ENCODE data around the gene B4GALT6. TPM values are rescaled to one million over a fixed set of nuclear protein-coding genes. Genes with fewer than 3 reads are reported as not detected.

The B4GALT6 gene
- total and polyA plus RNA-seq, 9 of the 15 experiments (the other 6 are each of a cell fraction or from before 2014, with no cell fraction given): 0.03 to 0.27 (median 0.08) TPM

GRCh38 chr18:31645411-31645810, 39.0 kb downstream of the B4GALT6 start:
- H3K79me2 ChIP-seq (ENCODE audit: control insufficient read depth, insufficient read depth, low read length): no peaks in the 10 kb centered on the region
- TF ChIP-seq GATAD2A (IDR thresholded peaks at IDR 0.05): no peak
- TF ChIP-seq ZFP36 (IDR thresholded peaks at IDR 0.05; ENCODE audit: low read depth, low read length, partially characterized antibody): no peak
- no peak for TF ChIP-seq MAFK (IDR thresholded peaks at IDR 0.05; ENCODE audit: low read length)
- TF ChIP-seq CEBPB (tag; IDR thresholded peaks at IDR 0.05): no peak
- TF ChIP-seq PHB2 (IDR thresholded peaks at IDR 0.05; ENCODE audit: low read depth): no peak
- H4K20me1 ChIP-seq (replicated peaks; ENCODE audit: control insufficient read depth, insufficient read depth, low read length): no peaks in the 10 kb centered on the region
- CTCF ChIA-PET (ENCODE audit: low intra/inter-chr PET ratio): no interaction called here
- 1% methylated on average over 4 of the region's 4 CpGs for WGBS (ENCODE audit: insufficient coverage, low coverage, missing lambda C conversion rate)
- in situ Hi-C loops (cut with MboI): no loop called here
- ATAC-seq (no peak), DNase-seq (ENCODE audit: extremely low read depth in 1 of 4, low spot score in 3 of 4) (no peak), FAIRE-seq (no peak)
- no peak overlapping the region for H3K27ac ChIP-seq (ENCODE audit: extremely low read depth, low read depth, low read length)
- no TSS peak for BruUV-seq (replicated peaks)
- H2AFZ ChIP-seq (ENCODE audit: low read depth, low read length): no peak overlapping the region
- H3K27me3 ChIP-seq (ENCODE audit: control insufficient read depth in 2 of 2, insufficient read depth in 2 of 2, low read length in 2 of 2): 0 out of 5 replicates have a peak, but pooled peaks cover 0 to 2% of the 10 kb centered on the region in 2 experiments
- H3K9me3 ChIP-seq (replicated peaks; ENCODE audit: control insufficient read depth, insufficient read depth, low read depth, low read length): no peaks in the 10 kb centered on the region
- H3K4me2 ChIP-seq (ENCODE audit: insufficient read depth, low read length): no peak overlapping the region
- POLR2A ChIA-PET: no interaction called here
- H3K36me3 ChIP-seq (ENCODE audit: control insufficient read depth, insufficient read depth, low read length): no peaks in the 10 kb centered on the region
- no peaks in the 10 kb centered on the region for H3K4me1 ChIP-seq (replicated peaks in 1 of 2; ENCODE audit: control insufficient read depth in 2 of 2, insufficient read depth in 2 of 2, low read length in 2 of 2)
- intact Hi-C loops (cut with micrococcal nuclease): no loop called here
- no peaks in the 10 kb centered on the region for H3K9me1 ChIP-seq (ENCODE audit: control insufficient read depth, insufficient read depth, low read length)
- no peak overlapping the region for H3K4me3 ChIP-seq
- no peak overlapping the region for H3K9ac ChIP-seq (ENCODE audit: insufficient read depth in 1 of 2, low read depth in 2 of 2, low read length in 2 of 2)

DNA sequence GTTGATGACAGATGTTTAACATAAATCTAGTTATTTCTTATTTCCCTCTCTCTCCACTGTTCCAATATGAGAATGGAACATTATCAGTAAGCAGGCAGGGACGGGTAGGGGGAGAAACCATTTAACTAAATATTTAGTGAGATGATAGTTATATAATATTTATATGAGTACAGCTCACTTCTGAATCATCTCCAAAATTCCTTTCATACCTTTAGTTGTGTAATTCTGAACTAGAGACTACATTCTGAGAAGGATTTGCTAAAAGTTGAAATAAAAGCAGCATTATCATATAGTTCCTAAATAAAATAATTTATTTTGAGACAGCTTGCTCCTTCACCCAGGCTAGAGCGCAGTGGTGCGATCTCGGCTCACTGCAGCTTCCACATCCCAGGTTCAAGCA, 41.4 kb downstream of the B4GALT6 start:
- H3K27me3 ChIP-seq (ENCODE audit: control insufficient read depth in 2 of 2, insufficient read depth in 2 of 2, low read length in 2 of 2): no peaks in the 10 kb centered on the region
- CTCF ChIA-PET (ENCODE audit: low intra/inter-chr PET ratio): no interaction called here
- no peak for FAIRE-seq
- ATAC-seq: no peak
- POLR2A ChIA-PET: no interaction called here
- H4K20me1 ChIP-seq (replicated peaks; ENCODE audit: control insufficient read depth, insufficient read depth, low read length): no peaks in the 10 kb centered on the region
- no peak overlapping the region for H3K4me2 ChIP-seq (ENCODE audit: insufficient read depth, low read length)
- in situ Hi-C loops (cut with MboI) (no loop called here), intact Hi-C loops (cut with micrococcal nuclease) (no loop called here)
- no peaks in the 10 kb centered on the region for H3K36me3 ChIP-seq (ENCODE audit: control insufficient read depth, insufficient read depth, low read length)
- no peak overlapping the region for H3K9ac ChIP-seq (ENCODE audit: insufficient read depth in 1 of 2, low read depth in 2 of 2, low read length in 2 of 2)
- no TSS peak for BruUV-seq (replicated peaks)
- 9% methylated on average over 4 of the region's 4 CpGs for WGBS (ENCODE audit: insufficient coverage, low coverage, missing lambda C conversion rate)
- TF ChIP-seq, protein P1, sequence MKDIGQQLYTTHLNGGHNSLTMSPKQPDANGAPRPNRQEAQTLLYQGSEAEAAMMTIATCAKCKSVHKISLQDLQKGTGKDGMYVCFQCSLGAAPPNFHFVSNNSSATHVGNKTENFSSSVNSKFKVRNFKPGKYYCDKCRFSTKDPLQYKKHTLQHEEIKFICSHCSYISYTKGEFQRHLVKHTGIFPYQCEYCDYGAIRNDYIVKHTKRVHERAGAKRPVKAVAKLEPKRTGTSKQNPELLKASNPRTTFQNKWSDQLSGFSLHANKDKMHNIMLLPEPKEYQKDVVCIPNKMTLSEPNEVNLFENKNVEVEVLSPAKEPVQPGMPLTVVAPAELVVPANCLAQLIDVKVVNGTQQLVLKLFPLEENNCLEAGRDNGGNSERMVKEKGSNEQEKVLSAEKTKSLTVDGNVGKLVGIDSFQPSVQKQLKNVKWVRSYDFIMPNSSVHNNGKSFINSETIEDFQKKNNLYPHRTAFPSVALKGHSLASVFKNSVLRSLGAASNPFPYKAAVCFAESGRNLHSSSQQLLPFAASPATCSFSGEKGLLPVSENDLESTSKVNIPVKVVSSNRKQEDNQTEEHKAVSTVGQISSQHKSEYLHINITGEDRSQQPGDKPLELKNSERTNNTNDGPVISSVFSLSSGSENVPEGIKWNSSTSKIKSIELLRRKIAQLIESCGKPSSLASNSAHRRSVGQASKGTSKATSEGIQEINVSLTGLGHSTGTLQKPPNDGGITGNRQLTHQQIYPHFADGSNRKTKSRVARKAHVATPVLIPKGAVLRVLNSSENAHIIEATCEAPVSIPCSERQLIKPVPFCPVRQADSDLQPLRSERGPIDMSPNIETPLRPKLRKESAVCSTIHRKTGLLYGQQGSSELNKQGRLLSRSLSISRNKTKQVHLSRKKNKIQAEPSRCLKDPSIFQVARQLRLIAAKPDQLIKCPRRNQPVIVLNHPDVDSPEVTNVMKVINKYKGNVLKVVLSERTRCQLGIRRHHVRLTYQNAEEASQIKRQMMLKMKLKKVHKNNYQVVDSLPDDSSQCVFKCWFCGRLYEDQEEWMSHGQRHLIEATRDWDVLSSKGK (CRISPR knock-in tag; IDR thresholded peaks at IDR 0.05): no peak
- TF ChIP-seq NCOA6 (IDR thresholded peaks at IDR 0.05) (no peak), ZNF41 (CRISPR knock-in tag; conservative IDR thresholded peaks at IDR 0.05) (no peak), POLR2AphosphoS5 (IDR thresholded peaks at IDR 0.05; ENCODE audit: control insufficient read depth, insufficient read depth, low read depth, low read length) (no peak), RUNX1 (IDR thresholded peaks at IDR 0.05; ENCODE audit: low read depth) (no peak)
- TF ChIP-seq, protein P2, sequence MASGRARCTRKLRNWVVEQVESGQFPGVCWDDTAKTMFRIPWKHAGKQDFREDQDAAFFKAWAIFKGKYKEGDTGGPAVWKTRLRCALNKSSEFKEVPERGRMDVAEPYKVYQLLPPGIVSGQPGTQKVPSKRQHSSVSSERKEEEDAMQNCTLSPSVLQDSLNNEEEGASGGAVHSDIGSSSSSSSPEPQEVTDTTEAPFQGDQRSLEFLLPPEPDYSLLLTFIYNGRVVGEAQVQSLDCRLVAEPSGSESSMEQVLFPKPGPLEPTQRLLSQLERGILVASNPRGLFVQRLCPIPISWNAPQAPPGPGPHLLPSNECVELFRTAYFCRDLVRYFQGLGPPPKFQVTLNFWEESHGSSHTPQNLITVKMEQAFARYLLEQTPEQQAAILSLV (tag; IDR thresholded peaks at IDR 0.05): no peak
- no peaks in the 10 kb centered on the region for H3K79me2 ChIP-seq (ENCODE audit: control insufficient read depth, insufficient read depth, low read length)
- no peaks in the 10 kb centered on the region for H3K9me3 ChIP-seq (replicated peaks; ENCODE audit: control insufficient read depth, insufficient read depth, low read depth, low read length)
- no peak overlapping the region for H2AFZ ChIP-seq (ENCODE audit: low read depth, low read length)
- H3K4me3 ChIP-seq: no peak overlapping the region
- H3K9me1 ChIP-seq (ENCODE audit: control insufficient read depth, insufficient read depth, low read length): no peaks in the 10 kb centered on the region
- no peak for DNase-seq (ENCODE audit: extremely low read depth in 1 of 4, low spot score in 3 of 4)
- H3K4me1 ChIP-seq (replicated peaks in 1 of 2; ENCODE audit: control insufficient read depth in 2 of 2, insufficient read depth in 2 of 2, low read length in 2 of 2): no peaks in the 10 kb centered on the region
- H3K27ac ChIP-seq (ENCODE audit: extremely low read depth, low read depth, low read length): no peak overlapping the region
